Skeletal muscle satellite cell (primary cell): ENCODE data around the gene LPAR1.

Source experiments
- H3K27me3 ChIP-seq: 2 replicates; pipeline ENCODE4 v1.7.0; 2013; ENCODE audit warnings: low read length; ENCODE audit not compliant: control insufficient read depth, insufficient read depth
- H3K36me3 ChIP-seq: 2 replicates; pipeline ENCODE4 v1.7.0; 2013; ENCODE audit warnings: mild to moderate bottlenecking, control low read depth, low read length; ENCODE audit not compliant: insufficient read depth
- H3K4me1 ChIP-seq: 2 replicates; pipeline ENCODE4 v1.7.0; 2013; ENCODE audit warnings: low read length; ENCODE audit not compliant: control insufficient read depth, insufficient read depth
- H3K4me2 ChIP-seq: 2 replicates; pipeline ENCODE4 v1.7.0; 2013; ENCODE audit warnings: mild to moderate bottlenecking, low read length
- H3K4me3 ChIP-seq: 2 replicates; pipeline ENCODE4 v1.7.0; 2013; ENCODE audit warnings: low read length
- H3K9ac ChIP-seq: 2 replicates; pipeline ENCODE4 v1.7.0; 2013; ENCODE audit warnings: mild to moderate bottlenecking, low read depth, low read length, moderate library complexity
- H3K9me3 ChIP-seq: replicated peaks from 2 replicates; pipeline ENCODE4 v1.7.0; 2013; ENCODE audit warnings: mild to moderate bottlenecking, control low read depth, low read length

Gene LPAR1

GRCh38 chr9:110949081-110949480 is 89.2 kb downstream of the LPAR1 start:
- Histone ChIP-seq H3K4me1 (peaks cover 44% of the 10 kb centered on the region), H3K27me3 (no peaks in the 10 kb centered on the region), H3K9ac (no peak overlapping the region), H3K9me3 (no peaks in the 10 kb centered on the region), H3K4me3 (no peak overlapping the region), H3K36me3 (peaks cover 39% of the 10 kb centered on the region), H3K4me2 (peak overlapping the region; percentile 1)

DNA sequence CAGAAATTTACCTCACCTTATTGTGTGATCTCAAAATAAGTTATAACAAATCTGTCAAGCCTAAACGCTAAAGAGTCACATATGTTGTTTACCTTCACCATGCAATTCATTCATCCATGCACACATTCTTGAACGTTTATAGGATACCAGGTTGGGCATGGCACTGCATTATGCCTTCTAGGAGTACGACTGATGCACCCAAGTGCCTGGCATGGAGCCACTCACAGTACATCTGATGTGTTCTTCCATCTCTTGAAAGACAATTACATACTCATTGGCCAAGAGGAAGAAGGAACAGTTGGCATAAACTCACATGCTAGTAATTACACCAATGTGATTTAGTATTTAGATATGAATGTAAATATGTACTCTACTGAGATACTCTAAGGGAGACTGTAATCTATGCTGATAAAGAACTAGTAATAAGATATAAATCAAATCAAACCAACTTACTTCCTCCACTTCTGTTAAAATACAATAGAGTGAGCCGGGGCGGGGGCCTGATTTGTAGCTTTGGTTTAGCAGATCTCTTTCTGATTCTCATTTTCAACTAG is 90.7 kb downstream of the LPAR1 start:
- Histone ChIP-seq H3K27me3 (no peaks in the 10 kb centered on the region), H3K4me2 (no peak overlapping the region), H3K36me3 (peaks cover 39% of the 10 kb centered on the region), H3K9ac (no peak overlapping the region), H3K4me3 (no peak overlapping the region), H3K9me3 (no peaks in the 10 kb centered on the region), H3K4me1 (peaks cover 44% of the 10 kb centered on the region)

- H3K4me1 ChIP-seq: peaks cover 46% of the 10 kb centered on the region
- H3K36me3 ChIP-seq: peaks cover 76% of the 10 kb centered on the region
- peak overlapping the region; percentile 8 for H3K9ac ChIP-seq
- no peak overlapping the region for H3K4me3 ChIP-seq
- H3K4me2 ChIP-seq: peak overlapping the region; percentile 13
- no peaks in the 10 kb centered on the region for H3K9me3 ChIP-seq
- no peaks in the 10 kb centered on the region for H3K27me3 ChIP-seq
Observed at GRCh38 chr9:110942522-110942921, 95.7 kb downstream of the LPAR1 start.

GRCh38 chr9:110940951-110941557 is 97.2 kb downstream of the LPAR1 start:
- Histone ChIP-seq H3K4me3 (no peak overlapping the region), H3K4me1 (peaks cover 61% of the 10 kb centered on the region), H3K9ac (no peak overlapping the region), H3K4me2 (no peak overlapping the region), H3K36me3 (peaks cover 68% of the 10 kb centered on the region), H3K27me3 (no peaks in the 10 kb centered on the region), H3K9me3 (no peaks in the 10 kb centered on the region)

DNA sequence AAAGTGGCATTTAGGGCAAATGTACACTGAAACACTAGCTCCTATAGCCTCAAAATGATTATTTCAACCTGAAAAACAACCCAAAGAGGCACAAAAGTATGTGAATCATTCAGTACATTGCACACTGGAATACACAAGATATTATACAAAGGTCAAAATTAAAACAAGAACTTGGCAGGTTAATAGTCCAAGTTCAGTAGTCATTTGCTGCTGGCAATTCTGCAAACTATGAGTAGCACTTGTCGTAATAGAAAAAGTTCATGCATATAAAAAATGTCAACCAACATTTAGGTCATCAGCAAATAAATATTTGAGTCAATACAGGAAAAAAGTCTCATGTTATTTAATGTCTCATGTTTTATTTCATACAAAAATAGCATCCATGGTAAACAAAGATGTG is 98.7 kb downstream of the LPAR1 start:
- H3K4me3 ChIP-seq: no peak overlapping the region
- H3K9ac ChIP-seq: no peak overlapping the region
- no peaks in the 10 kb centered on the region for H3K27me3 ChIP-seq
- peaks cover 65% of the 10 kb centered on the region for H3K36me3 ChIP-seq
- peaks cover 66% of the 10 kb centered on the region for H3K4me1 ChIP-seq
- H3K9me3 ChIP-seq: no peaks in the 10 kb centered on the region
- no peak overlapping the region for H3K4me2 ChIP-seq

DNA sequence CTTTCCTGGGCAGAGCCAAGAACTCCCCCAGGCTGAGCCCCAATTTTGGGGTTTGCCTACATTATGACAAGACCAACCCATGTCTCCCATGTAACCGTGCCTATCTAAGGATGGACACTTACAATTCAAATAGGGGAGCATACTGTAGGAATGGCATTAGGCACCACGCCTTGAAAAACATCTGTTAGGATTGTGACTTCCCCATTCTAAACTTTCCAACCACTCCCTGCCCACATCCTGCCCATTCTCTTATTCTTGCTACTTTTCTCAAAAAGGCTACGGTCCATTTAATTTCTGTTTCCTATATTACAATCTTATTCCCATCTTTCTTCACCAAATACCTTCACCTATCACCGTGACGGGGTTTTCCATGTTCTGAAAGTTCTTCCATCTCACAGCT is 99.2 kb downstream of the LPAR1 start:
- peaks cover 67% of the 10 kb centered on the region for H3K4me1 ChIP-seq
- no peaks in the 10 kb centered on the region for H3K9me3 ChIP-seq
- peak overlapping the region; percentile 12 for H3K9ac ChIP-seq
- H3K4me2 ChIP-seq: no peak overlapping the region
- no peaks in the 10 kb centered on the region for H3K27me3 ChIP-seq
- peaks cover 59% of the 10 kb centered on the region for H3K36me3 ChIP-seq
- no peak overlapping the region for H3K4me3 ChIP-seq

DNA sequence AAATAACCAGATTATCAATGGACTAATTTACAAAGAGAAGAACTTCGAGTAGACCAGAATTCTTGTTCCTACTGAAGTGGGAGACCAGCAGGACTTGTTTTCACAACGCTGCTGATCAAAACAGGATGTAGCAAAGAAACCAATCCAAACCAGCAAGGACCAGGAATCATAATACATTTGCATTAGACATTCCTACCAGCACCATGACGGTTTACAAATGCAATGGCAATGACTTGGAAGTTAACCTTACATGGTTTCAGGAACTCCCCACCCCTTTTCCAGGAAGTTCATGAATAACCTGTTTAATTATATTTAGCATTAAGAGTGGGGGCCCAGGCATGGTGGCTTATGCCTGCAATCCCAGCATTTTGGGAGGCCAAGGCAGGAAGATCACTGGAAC is 100.0 kb downstream of the LPAR1 start:
- Histone ChIP-seq H3K9me3 (no peaks in the 10 kb centered on the region), H3K4me3 (no peak overlapping the region), H3K4me1 (peaks cover 75% of the 10 kb centered on the region), H3K27me3 (no peaks in the 10 kb centered on the region), H3K4me2 (no peak overlapping the region), H3K9ac (no peak overlapping the region), H3K36me3 (peaks cover 61% of the 10 kb centered on the region)

DNA sequence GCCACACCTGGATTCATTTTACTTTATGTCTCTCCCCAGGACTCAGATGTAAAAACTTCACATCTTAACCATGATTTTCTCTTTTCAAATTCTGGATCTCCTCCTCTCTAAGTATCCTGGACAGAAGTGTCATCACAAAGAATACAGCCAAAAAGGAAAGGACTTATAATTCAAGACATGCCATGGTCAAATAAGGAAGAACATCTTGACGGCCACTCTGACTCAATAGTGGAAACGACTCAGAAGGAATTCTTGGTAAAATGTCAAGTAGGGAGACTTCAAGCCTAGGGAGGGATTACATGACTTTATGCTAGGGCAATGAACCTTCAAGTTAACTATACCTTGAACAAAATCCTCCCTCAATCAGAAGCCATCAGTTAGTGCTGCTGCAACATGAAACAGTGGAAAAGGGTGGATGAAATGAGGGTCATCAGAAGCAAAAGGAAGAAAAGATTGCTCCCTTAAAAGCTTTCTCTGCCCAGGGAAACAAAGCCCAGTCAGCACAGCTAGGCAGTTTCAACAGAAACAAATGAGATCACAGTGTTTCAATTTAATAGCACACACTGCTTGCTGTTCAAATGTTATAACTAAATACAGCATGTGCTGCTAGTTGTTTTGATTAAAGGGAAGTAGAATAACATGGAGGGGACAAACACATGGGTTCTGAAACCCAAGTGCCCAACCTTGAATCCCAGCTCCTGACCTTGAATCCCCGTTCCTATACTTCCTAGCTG is 101.4 kb downstream of the LPAR1 start:
- Histone ChIP-seq H3K4me2 (peak overlapping the region; percentile 27), H3K9me3 (no peaks in the 10 kb centered on the region), H3K4me1 (peaks cover 71% of the 10 kb centered on the region), H3K36me3 (peaks cover 70% of the 10 kb centered on the region), H3K4me3 (no peak overlapping the region), H3K9ac (peak overlapping the region; percentile 44), H3K27me3 (no peaks in the 10 kb centered on the region)

- H3K4me1 ChIP-seq: peaks cover 65% of the 10 kb centered on the region
- H3K9me3 ChIP-seq: no peaks in the 10 kb centered on the region
- no peak overlapping the region for H3K4me3 ChIP-seq
- H3K27me3 ChIP-seq: no peaks in the 10 kb centered on the region
- peak overlapping the region; percentile 44 for H3K9ac ChIP-seq
- H3K4me2 ChIP-seq: no peak overlapping the region
- peaks cover 65% of the 10 kb centered on the region for H3K36me3 ChIP-seq
Observed at GRCh38 chr9:110936237-110936636, 102.0 kb downstream of the LPAR1 start.

GRCh38 chr9:110935829-110936228 is 102.4 kb downstream of the LPAR1 start:
- Histone ChIP-seq H3K9me3 (no peaks in the 10 kb centered on the region), H3K9ac (no peak overlapping the region), H3K36me3 (peaks cover 62% of the 10 kb centered on the region), H3K4me3 (no peak overlapping the region), H3K4me1 (peaks cover 64% of the 10 kb centered on the region), H3K27me3 (no peaks in the 10 kb centered on the region), H3K4me2 (no peak overlapping the region)

- Histone ChIP-seq H3K27me3 (no peaks in the 10 kb centered on the region), H3K4me3 (no peak overlapping the region)
Observed at GRCh38 chr9:110933350-110934001, 104.8 kb downstream of the LPAR1 start.

More at GRCh38 chr9:110933350-110934001, 104.8 kb downstream of the LPAR1 start:
- Histone ChIP-seq H3K9me3 (no peaks in the 10 kb centered on the region), H3K9ac (peak overlapping the region; percentile 9), H3K4me1 (peaks cover 55% of the 10 kb centered on the region), H3K36me3 (peaks cover 58% of the 10 kb centered on the region), H3K4me2 (peak overlapping the region; percentile 14)
